ENCODE measurements around the gene VEPH1. TPM values are rescaled to one million over a fixed set of nuclear protein-coding genes. Genes with fewer than 3 reads are reported as not detected.

VEPH1 gene
- total RNA-seq, 1 donor from 2014 or later: 2.8 TPM

DNA sequence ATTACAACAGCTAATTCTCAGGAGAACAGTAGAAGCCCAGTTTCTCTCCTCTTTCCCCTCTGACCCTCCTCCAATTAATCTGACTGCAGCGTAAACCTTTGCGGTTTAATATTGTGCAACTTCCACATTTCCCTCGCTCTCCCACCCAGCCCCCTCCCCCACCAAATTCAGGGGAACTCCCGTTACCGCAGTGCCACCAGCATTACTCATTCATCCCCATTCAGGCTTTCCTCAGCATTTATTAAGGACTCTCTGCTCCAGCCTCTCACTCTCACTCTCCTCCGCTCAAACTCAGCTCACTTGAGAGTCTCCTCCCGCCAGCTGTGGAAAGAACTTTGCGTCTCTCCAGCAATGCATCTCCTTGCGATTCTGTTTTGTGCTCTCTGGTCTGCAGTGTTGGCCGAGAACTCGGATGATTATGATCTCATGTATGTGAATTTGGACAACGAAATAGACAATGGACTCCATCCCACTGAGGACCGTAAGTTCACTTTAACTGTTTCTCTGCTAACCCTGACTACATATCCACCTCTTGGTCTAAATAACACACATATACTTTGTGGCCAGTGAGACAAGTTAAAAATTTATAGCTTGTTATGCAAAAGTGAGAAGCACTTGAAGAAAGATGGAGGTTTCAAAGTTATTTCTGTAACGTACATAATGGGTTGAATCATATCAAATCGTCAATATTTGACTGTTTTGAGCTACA lies 66.5 kb downstream of the VEPH1 start, which contains the start of gene PTX3:
Gene PTX3, plus strand, starts transcription at position 268 of the 709 bp plus-strand sequence. Its CDS starts 84 bp downstream, at position 352.
- DNase-seq (ENCODE audit: low spot score): no peak

DNA sequence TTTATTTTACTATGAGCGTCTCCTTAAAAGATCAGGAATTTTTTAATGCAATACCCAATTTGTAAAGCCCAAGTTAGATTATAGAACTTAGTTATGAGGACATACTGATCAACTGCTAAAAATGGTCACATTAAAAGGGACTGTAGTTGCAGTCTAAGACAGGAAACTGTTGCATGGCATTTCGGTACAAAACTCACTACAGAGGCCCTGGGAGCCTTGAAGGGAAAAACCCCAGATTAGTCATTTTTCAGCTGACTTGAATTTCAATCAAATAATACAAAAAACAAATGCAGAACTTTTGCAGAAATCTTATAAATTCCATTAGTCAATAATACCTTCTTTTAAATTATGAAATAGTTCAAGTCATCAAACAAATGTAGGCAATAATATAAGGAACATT lies 73.5 kb downstream of the VEPH1 start:
- DNase-seq (ENCODE audit: low spot score): no peak

DNA sequence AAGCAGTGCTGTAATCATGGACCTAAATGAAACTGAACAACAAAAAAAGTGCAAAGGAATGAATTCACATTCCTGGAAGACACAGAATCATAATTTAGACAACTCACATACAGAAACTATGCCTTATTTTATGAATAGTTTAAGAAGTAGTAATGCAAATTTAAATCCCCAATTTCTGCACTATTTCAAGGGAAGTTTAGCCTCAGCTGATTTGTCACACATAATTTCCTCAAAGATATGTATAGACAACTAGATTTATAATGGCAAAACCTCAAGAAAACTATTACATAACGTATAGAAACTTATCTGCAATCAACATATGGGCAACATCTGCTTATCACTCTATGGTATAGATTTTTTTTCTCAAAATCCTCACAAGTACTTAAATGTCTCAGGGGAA lies 74.4 kb downstream of the VEPH1 start:
- DNase-seq (ENCODE audit: low spot score): no peak

DNA sequence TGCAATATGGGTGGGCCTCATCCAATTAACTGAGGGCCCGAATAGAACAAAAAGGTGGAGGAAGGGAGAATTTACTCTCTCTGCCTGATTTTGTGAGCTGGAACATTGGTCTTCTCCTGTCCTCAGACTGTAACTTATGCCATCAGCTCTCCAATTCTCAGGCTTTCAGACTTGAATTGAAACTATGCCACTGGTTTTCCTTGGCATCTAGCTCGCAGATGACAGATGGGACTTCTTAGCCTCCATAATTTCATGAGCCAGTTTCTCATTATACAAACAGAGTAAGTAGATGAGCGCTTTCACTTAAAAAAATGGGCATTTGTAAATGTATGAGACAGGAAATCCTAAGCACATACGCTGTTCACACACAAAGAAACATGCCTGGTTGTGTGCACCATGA lies 75.3 kb downstream of the VEPH1 start:
- DNase-seq (ENCODE audit: low spot score): no peak

DNA sequence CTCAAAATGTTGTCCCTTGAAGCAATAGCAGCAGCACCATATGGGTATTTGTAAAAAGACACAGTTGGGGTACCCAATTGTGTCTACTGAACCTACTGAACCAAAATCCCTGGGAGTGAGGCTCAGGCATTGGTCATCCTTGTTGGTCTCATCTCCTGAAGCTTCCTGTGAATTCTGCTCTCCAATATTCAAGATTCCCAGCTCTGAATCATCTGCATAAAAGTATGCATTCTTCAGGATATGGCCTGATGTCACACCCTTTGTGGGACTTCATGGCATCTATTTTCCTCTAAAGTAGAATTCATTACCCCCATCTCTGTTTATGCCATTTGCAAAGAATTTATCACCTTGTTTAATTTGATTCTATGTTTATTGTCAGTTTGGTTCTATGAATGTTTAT lies 79.9 kb downstream of the VEPH1 start:
- no peak for DNase-seq (ENCODE audit: low spot score)

DNA sequence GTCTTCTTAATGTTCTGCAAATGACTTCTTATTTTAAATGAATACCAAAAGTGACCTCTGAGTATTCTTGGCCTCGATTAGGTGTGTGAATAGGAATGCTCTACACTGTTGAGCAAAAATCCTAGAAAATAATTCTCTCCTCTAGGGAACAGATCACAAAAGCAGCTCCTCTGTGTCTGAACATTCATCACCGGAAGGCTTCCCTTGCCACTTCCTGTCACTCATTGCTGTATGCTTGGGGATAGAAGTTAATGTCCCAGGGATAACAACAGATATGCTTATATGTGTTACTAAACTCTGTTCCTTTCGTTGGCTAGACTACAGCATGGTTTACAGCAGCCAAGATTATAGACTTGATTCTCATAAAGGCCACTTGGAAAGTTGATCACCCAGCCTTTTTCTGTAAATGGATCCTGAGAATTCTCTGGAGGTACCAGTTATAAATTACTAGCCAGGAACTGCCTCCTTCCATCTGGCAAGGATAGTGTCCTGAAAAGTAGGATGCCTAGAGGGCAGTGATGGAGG lies 82.5 kb downstream of the VEPH1 start:
- DNase-seq (ENCODE audit: low spot score): no peak

DNA sequence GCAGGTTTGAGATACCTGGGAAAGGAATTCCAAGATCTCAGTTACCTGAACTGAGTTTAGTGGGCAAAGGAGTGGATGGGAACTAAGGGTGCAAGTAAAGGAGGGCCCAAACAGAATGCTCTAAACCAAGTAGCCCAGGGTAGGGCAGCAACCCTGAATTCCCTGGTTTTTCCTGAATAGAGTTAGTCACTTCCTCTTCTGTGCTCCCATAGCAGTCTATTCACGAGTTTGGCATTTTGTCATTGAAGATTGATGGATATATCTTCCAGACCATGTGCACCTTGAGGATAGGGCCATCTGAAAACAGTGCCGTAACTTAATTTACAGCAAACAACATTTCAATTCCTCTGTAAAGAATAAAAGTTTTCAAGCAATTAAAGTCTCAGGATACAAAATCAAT lies 85.1 kb downstream of the VEPH1 start:
- no peak for DNase-seq (ENCODE audit: low spot score)

DNA sequence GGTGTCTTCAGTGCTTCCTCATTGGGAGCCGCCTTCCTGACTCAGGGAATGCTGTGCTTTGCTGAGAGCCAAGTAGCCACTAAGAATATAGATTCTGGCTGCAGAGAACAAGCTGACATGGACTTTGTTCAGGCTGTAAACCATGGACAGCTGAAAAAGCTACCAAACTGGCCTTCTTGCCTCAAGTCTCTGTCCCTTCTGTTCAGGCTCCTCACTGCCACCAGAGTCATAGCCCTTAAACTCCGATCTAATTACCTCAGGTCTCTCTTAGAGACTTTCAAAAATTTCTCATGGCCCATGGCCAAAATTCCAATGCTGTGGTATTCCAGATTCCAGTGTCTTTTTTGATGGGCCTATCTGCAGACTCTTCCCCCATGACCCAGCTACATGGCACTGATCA lies 86.0 kb downstream of the VEPH1 start:
- no peak for DNase-seq (ENCODE audit: low spot score)

DNA sequence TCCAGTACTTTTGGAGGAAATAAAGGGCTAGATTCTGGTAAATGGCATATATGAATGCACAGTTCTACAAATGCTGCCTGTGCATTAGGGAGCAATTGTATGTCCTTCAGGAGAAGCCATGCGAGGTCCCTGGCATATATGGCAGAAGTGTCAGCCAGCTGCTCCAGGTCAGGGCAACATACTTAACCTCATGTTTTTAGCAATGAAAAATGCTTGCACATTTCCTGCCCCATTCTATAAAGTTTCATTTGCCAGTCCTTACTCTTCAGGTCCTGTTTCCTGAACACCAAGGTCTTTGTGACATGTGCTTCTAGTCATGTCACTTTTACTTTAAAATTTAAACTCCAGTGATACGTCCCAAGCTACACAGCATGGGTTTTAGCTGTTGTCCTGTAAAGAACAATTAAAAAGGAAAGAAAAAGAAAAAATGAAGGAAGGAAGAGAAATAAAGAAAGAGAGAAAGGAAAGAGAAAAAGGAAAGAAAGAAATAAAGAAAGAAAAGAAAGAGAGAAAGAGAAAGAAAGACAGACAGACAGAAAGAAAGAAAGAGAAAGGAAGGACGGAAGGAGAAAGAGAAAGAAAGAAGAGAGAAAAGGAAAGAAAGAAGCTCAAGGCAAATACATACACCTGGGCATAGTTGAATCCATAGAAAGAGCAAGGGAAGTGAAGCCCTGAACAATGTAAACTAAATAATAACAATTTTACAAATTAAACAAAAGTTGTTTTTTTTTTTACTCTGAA lies 86.7 kb downstream of the VEPH1 start:
- no peak for DNase-seq (ENCODE audit: low spot score)

DNA sequence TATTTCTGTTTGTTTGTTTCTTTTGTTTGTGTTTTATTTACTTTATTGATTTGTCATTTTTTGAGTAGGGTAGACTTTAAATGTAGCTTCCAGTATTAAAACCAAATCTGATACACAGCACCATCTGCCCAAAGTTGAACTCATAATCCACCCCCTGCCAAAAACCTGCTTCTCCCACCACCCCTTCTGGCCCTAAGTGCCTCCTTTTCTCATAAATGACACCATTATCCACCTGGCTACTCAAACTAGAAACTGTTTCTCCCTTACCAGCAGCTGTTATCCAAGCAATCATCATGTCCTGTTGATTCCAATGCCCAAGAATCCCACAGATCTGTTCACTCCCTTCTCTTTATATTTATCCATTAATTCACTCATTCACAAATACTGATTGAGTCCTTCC lies 88.4 kb downstream of the VEPH1 start:
- no peak for DNase-seq (ENCODE audit: low spot score)

DNA sequence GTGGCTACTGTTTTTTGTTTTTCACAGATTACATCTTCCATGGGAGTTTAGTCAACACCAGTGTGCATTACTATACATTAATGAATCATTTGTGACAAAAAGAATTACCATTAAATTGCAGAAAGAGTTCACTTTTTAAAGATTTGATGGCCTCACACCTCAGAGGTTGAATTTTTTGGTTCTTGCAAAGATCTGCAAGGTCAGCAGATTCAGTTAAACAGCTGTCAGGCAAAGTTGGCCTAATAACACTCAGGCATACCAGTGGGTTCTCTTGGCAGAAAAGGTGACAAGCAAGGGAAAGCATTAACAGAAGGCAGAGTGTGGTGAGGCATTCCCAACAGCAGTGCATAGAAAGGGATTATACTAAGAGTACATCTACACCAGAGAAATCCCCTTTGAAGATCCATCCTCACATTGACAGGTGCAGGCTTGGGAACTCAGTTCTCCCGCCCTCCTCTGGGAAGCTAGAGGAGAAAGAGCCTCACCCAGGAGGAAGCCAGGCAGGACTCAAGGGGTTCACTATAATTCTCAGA lies 90.8 kb downstream of the VEPH1 start:
- DNase-seq (ENCODE audit: low spot score): no peak

DNA sequence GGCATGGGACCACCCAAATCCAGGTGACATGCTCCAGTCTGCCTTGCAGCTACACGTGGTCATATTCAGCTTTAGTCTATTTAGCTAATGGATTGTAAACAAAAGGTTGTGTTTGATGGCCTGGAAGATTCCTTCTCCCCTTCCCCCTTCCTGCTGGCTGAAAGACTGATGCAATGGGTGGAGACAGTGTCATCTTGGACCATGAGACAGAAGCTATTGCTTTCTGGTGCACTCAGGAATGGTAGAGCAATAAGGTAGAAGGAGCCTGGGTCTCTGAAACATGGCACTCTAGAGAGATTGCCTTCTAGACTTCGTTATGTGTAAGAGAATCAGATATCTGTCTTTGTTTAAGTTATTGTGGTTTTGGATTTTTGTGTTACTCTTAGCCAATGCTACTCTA lies 92.3 kb downstream of the VEPH1 start:
- no peak for DNase-seq (ENCODE audit: low spot score)

DNA sequence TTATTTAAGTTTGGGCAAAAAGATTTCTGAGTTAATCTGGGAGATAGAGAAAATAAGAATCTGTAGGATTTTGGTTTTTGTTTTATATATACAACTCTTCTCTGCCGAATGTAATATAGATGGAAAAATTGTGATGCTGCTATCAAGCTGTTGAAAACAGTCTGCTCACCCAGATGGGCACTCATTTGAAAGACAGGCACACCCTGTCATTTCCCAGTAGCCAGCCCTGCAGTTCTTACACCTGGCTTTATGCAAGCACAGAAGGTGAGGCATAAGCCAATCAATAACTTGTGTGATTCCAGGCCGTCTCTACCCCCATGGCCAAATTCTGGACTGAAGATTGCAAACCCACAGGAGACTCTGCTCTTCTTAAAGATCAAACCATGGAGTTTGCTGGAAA lies 93.7 kb downstream of the VEPH1 start:
- DNase-seq (ENCODE audit: low spot score): no peak

DNA sequence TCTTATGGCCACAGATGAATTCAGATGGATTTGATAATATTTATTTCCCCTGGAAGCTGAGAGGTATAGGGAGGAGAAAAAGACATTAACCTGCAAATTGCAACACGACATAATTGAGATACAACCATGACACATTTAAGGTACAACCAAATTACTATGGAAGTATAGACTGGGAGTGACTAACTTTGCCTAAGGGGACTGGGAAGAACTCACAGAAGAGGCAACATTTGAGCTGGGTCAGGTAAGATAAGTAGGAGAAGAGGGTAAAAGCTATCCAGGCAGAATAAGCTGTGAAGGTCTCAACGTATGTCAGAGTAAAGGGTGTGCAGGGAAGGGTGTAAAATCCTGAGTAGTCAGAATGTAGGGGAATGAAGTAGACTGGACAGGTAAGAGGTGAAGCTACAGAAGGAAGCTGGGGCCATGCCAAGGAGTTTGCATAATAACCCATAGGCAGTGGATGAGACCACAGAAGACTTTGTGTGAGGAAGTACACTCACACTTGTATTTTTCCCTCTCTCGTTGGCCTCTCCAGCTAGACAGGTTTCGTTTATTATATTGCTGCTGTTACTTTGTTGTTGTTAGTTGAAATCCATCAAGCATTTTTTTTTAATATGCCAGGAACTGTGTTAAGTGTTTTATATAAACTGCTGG lies 94.6 kb downstream of the VEPH1 start:
- no peak for DNase-seq (ENCODE audit: low spot score)

DNA sequence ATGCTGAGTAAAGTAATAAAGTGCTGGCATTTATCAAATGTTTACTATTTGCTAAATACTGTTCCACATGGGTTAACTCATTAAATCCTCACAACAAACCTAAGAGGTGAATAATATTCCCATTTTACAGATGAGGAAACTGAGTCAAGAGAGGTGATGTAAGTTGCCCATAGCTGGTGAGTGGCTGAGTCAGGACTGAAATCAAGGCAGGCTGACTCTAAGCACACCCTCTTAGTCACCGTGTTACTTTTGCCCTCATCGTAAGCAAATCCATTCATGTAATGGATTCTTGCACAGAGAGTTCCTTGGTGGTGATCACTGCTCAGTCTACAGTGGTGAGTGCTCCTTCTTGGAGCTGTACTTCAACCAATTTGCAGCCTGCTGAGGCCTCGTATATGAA lies 95.4 kb downstream of the VEPH1 start:
- no peak for DNase-seq (ENCODE audit: low spot score)

DNA sequence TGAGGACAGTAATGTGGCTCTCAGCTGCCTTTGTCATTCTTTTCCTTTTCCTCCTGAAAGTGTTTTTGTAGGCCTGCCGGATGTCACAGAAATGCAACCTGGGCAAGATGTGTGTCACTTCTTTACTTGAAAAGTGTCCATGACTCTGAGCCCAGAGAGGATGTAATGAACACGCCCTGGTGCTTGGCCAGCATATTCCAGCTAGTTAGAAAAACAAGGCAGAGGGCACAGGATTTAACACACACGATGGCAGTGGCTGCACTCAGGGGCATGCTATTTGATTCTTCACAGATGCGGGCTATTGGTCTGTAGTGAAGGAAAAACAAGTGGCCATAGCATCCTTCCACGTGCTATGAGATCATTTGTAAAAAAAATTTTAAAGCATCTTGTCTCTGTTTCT lies 96.8 kb downstream of the VEPH1 start:
- DNase-seq (ENCODE audit: low spot score): no peak

DNA sequence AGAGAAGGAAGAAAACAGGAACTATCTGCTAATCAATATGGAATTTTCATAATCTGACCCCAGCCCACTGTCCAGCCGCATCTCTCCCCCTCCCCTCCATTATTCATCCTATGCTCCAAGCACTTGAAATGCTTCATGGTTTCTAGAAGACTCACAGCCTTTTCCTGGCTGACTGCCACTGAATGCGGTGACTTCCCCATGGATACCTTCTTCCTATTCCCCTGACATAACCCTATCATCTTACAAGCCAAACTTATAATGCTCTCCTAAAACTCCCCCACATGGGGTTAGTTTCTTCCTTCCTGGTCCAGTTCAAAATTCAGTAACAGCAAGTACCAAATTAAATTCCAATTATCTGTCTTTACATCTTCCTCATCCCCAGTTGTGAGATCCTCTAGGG lies 97.8 kb downstream of the VEPH1 start:
- DNase-seq (ENCODE audit: low spot score): no peak

DNA sequence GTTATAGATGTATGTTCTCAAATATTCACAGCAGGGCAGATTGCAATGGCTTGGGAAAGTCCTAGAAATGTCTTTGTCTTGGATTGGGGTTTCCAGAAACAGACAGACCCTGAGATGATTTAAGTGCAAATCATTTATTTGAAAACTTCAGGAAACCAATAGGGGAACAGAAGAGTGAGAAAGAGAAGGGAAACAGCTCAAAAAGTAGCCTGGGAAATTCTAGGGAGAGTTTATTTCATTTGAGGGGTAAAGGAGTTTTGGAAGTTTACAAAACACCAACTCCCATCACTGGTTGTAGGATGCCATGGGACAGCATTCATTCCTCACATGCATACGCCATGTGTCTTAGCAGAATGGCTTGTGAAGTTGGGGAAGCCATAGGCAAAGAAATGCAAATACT lies 98.8 kb downstream of the VEPH1 start:
- DNase-seq (ENCODE audit: low spot score): no peak

DNA sequence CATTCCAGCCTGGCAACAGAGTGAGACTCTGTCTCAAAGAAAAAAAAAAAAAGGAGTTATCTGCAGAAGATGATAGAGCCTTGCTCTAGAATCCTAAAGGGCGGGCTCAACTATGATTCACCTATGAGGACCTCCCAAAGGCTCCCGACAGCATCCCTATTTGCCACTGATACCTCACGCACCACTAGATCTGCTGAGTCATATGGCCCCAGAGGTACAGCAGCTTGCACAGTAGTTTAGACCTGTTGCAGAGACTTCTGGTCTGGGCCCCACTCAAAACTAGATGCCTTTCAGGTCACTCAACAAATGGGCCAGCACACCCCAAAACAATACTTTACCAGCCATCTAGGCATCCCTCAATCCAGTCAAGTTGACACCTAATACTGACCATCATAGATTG lies 104.6 kb downstream of the VEPH1 start:
- no peak for DNase-seq (ENCODE audit: low spot score)

DNA sequence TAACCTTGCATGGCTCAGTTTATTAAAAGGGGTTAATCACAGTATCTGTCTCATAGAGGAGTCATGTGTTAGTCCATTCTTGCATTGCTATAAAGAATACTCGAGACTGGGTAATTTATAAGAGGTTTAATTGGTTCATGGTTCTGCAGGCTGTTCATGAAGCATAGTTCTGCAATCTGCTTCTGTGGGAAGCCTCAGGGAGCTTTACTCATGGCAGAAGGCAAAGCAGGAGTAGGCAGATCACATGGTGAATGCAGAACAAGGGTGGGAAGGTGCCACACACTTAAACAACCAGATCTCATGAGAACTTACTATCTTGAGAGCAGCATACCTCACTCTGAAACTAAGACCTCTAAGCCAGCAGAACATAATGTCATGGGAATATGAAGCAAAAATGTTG lies 108.8 kb downstream of the VEPH1 start:
- DNase-seq (ENCODE audit: low spot score): no peak

DNA sequence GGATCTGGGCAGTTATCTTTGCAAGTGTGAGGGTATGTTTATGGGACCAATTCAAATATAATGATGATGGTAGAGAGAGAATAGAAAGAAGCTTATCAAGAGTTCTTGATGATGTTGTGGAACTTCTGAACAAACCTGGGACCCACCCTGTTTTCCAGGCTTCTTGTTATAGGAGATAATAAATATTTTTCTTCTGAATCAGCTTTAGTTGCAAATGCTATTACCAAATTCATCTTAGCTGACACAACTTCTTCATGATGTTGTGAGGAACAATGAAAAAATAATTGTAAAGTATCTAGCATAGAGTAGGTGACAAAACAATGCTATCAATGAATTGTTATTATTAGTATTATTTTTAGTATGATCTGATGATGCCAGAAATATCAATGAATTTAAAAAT lies 110.1 kb downstream of the VEPH1 start:
- no peak for DNase-seq (ENCODE audit: low spot score)

DNA sequence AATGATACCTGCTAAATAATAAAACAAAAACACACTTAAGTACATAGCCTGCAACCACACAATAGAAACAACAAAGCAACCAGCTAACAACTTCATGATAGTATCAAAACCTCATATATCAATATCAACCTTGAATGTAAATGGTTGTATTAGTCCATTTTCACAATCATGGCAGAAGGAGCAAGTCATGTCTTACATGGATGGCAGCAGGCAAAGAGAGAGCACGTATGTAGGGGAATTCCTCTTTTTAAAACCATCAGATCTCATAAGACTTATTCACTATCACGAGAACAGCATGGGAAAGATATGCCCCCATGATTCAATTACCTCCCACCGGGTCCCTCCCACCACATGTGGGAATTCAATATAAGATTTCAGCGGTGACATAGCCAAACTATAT lies 111.1 kb downstream of the VEPH1 start:
- no peak for DNase-seq (ENCODE audit: low spot score)
